HepG2 (cell line): ENCODE results near the gene IL17C. TPM values are rescaled to one million over a fixed set of nuclear protein-coding genes. Genes with fewer than 3 reads are reported as not detected.

Source experiments
- ARNT2 ChIP-seq: sonication (generic); formaldehyde crosslinking; IDR thresholded peaks from 2 replicates; pipeline ENCODE4 v1.8.0; 2022; ENCODE audit warnings: mild to moderate bottlenecking, low read depth, missing genetic modification reagents, moderate library complexity
- ASH2L ChIP-seq: fragments of 300-600, 200-600 bp; sonication (generic); IDR thresholded peaks from 2 replicates; pipeline ENCODE4 v1.7.0; 2017; ENCODE audit warnings: low read depth, mild to moderate bottlenecking, moderate library complexity, mixed read lengths, low read length; ENCODE audit not compliant: insufficient read length
- ATRX ChIP-seq: sonication (generic); formaldehyde crosslinking; IDR thresholded peaks from 2 replicates; pipeline ENCODE4 v1.4.0; 2020; ENCODE audit warnings: missing genetic modification reagents, borderline replicate concordance
- BCL6 ChIP-seq: IDR thresholded peaks from 2 replicates; pipeline ENCODE4 v1.6.1; 2016; ENCODE audit warnings: missing genetic modification reagents, missing compliant biosample characterization
- CCAR2 ChIP-seq: fragments of 200-400 bp; formaldehyde crosslinking; optimal IDR thresholded peaks from 2 replicates; pipeline ENCODE3; 2018; ENCODE audit warnings: low read depth, mild to moderate bottlenecking, low read length, moderate library complexity
- DPF2 ChIP-seq: sonication (generic); formaldehyde crosslinking; IDR thresholded peaks from 2 replicates; pipeline ENCODE4 v1.4.0; 2020; ENCODE audit warnings: mild to moderate bottlenecking, low read depth, missing genetic modification reagents, borderline replicate concordance
- ETV5 ChIP-seq: IDR thresholded peaks from 2 replicates; pipeline ENCODE4 v1.6.1; 2018; ENCODE audit warnings: missing biosample characterization, missing genetic modification reagents, inconsistent platforms, borderline replicate concordance
- FOXK2 ChIP-seq: fragments of 450-650 bp; IDR thresholded peaks from 2 replicates; pipeline ENCODE4 v1.6.1; 2016
- FOXO4 ChIP-seq: sonication (generic); formaldehyde crosslinking; conservative IDR thresholded peaks from 2 replicates; pipeline ENCODE4 v1.8.1; 2023; ENCODE audit warnings: missing genetic modification reagents
- HCFC1 ChIP-seq: fragments of 150-350 bp; IDR thresholded peaks from 2 replicates; pipeline ENCODE4 v1.6.1; 2014; ENCODE audit warnings: low read depth, low read length
- HHEX ChIP-seq: IDR thresholded peaks from 2 replicates; pipeline ENCODE4 v1.6.1; 2016; ENCODE audit warnings: control low read depth
- IRF1 ChIP-seq: sonication (generic); formaldehyde crosslinking; IDR thresholded peaks from 2 replicates; pipeline ENCODE4 v1.4.0; 2020; ENCODE audit warnings: low read depth, mild to moderate bottlenecking, missing genetic modification reagents
- KLF6 ChIP-seq: IDR thresholded peaks from 2 replicates; pipeline ENCODE4 v1.8.0; 2016; ENCODE audit warnings: missing biosample characterization, missing genetic modification reagents
- MED8 ChIP-seq: sonication (generic); formaldehyde crosslinking; IDR thresholded peaks from 2 replicates; pipeline ENCODE4 v1.8.1; 2023; ENCODE audit warnings: mild to moderate bottlenecking, missing genetic modification reagents; ENCODE audit not compliant: insufficient replicate concordance
- PRMT3 ChIP-seq: sonication (generic); formaldehyde crosslinking; IDR thresholded peaks from 2 replicates; pipeline ENCODE4 v1.8.1; 2022; ENCODE audit warnings: low read depth, mild to moderate bottlenecking, moderate library complexity, missing genetic modification reagents, borderline replicate concordance
- RFXAP ChIP-seq: sonication (generic); formaldehyde crosslinking; IDR thresholded peaks from 2 replicates; pipeline ENCODE4 v1.4.0; 2020; ENCODE audit warnings: missing genetic modification reagents, borderline replicate concordance
- TCF12 ChIP-seq, 2 experiments: fragments of 450-650 bp in 1 of 2; sonication (generic) in 1 of 2; formaldehyde crosslinking in 1 of 2; IDR thresholded peaks; 2 replicates each; pipeline versions ENCODE4 v1.6.1 to v1.8.0; 2017 to 2022; ENCODE audit warnings: antibody characterized with exemption in 1 of 2, mild to moderate bottlenecking in 1 of 2, missing genetic modification reagents in 1 of 2, moderate library complexity in 1 of 2
- ZFP41 ChIP-seq: sonication (generic); formaldehyde crosslinking; IDR thresholded peaks from 2 replicates; pipeline ENCODE4 v1.4.0; 2020; ENCODE audit warnings: mild to moderate bottlenecking, missing genetic modification reagents, borderline replicate concordance
- ZNF280B ChIP-seq: sonication (generic); formaldehyde crosslinking; IDR thresholded peaks from 2 replicates; pipeline ENCODE4 v1.5.0; 2020; ENCODE audit warnings: missing genetic modification reagents, mild to moderate bottlenecking, borderline replicate concordance
- ZNF549 ChIP-seq: sonication (generic); formaldehyde crosslinking; IDR thresholded peaks from 2 replicates; pipeline ENCODE4 v1.5.0; 2020; ENCODE audit warnings: missing genetic modification reagents
- ZNF639 ChIP-seq: conservative IDR thresholded peaks from 2 replicates; pipeline ENCODE4 v1.6.1; 2018; ENCODE audit warnings: missing genetic modification reagents
- ZNF720 ChIP-seq: sonication (generic); formaldehyde crosslinking; IDR thresholded peaks from 2 replicates; pipeline ENCODE4 v1.4.0; 2020; ENCODE audit warnings: missing genetic modification reagents
- polyA plus RNA-seq, 8 experiments: library from polyadenylated mRNA; depleted of rRNA in 3 of 8; stranded (reverse) in 7 of 8; unstranded in 1 of 8; fragments of >200 nt; fragmentation: Illumina TruSeq in 4 of 8; extraction: Trizol in 4 of 8; gene quantifications; 2 replicates each; pipeline versions ENCODE4 v1.2.1 to v1.2.3, GENCODE V29; 2011 to 2016; ENCODE audit warnings: low read depth in 4 of 8, missing spikeins in 1 of 8, mixed read lengths in 1 of 8; ENCODE audit not compliant: insufficient read depth in 1 of 8
- total RNA-seq, 5 experiments: library from RNA; depleted of rRNA; stranded (reverse); fragments of >200 nt; fragmentation: Illumina TruSeq; extraction: Trizol; gene quantifications; 2 replicates each; pipeline ENCODE4 v1.2.3, GENCODE V29; 2016; ENCODE audit warnings: low read depth in 1 of 5

The IL17C gene
- total and polyA plus RNA-seq, 2 of the 13 experiments (the other 11 are each of a cell fraction or from before 2014, with no cell fraction given): not detected

GRCh38 chr16:88685156-88686061 lies 47.0 kb downstream of the IL17C start (continued):
- TF ChIP-seq IRF1 (CRISPR knock-in tag) (no peak), ZNF720 (CRISPR knock-in tag) (no peak), ZNF639 (CRISPR knock-in tag) (no peak), KLF6 (CRISPR knock-in tag) (no peak; the same call in 1 of the 2 replicates), ETV5 (no peak), ASH2L (no peak), ATRX (CRISPR knock-in tag) (no peak), CCAR2 (no peak), BCL6 (0 out of 2 replicates have a peak, but pooled peaks have one; percentile 12), FOXK2 (no peak), RFXAP (CRISPR knock-in tag) (no peak), HHEX (CRISPR knock-in tag) (no peak), ZFP41 (no peak), MED8 (CRISPR knock-in tag) (peak; percentile 14), ARNT2 (no peak), ZNF280B (CRISPR knock-in tag) (no peak), FOXO4 (CRISPR knock-in tag) (0 out of 2 replicates have a peak, but pooled peaks have one; percentile 9), PRMT3 (CRISPR knock-in tag) (no peak), HCFC1 (no peak), TCF12 (IDR thresholded peaks at IDR 0.05) (no peak), TCF12 (CRISPR knock-in tag; IDR thresholded peaks at IDR 0.05) (0 out of 2 replicates have a peak, but pooled peaks have one; percentile 17), ZNF549 (no peak), DPF2 (CRISPR knock-in tag) (no peak)
